Activated T-cell treated with anti-CD3 and anti-CD28 coated beads for 48 hours (primary cell): ENCODE data around the gene CHRM1.

Source experiments
- DNase-seq: peaks from one replicate; pipeline ENCODE4 v3.0.0-alpha.2; 2020; ENCODE audit warnings: low read depth

Gene CHRM1

GRCh38 chr11:62925745-62926679 lies 4.8 kb upstream of the CHRM1 start:
- DNase-seq, result no peak

- no peak for DNase-seq
Observed at GRCh38 chr11:62925308-62925707, 4.1 kb upstream of the CHRM1 start.

GRCh38 chr11:62923601-62924411 lies 2.6 kb upstream of the CHRM1 start:
- DNase-seq, result no peak

- DNase-seq, result peak; percentile 44
Observed at GRCh38 chr11:62922653-62923431, 1.7 kb upstream of the CHRM1 start.

GRCh38 chr11:62922189-62922589 lies 1.0 kb upstream of the CHRM1 start:
- DNase-seq, result no peak

- no peak for DNase-seq
Observed at GRCh38 chr11:62921573-62922188, 518 bp upstream of the CHRM1 start.

- no peak for DNase-seq
Observed at GRCh38 chr11:62919898-62920640, 1.1 kb downstream of the CHRM1 start.

GRCh38 chr11:62919476-62919875 lies 1.7 kb downstream of the CHRM1 start:
- no peak for DNase-seq

- DNase-seq, result no peak
Observed at GRCh38 chr11:62918531-62918930, 2.6 kb downstream of the CHRM1 start.

- no peak for DNase-seq
Observed at GRCh38 chr11:62917906-62918502, 3.2 kb downstream of the CHRM1 start.

GRCh38 chr11:62914416-62914815 lies 6.7 kb downstream of the CHRM1 start:
- DNase-seq, result no peak

- no peak for DNase-seq
Observed at GRCh38 chr11:62912268-62912667, 8.9 kb downstream of the CHRM1 start.

GRCh38 chr11:62911137-62912130 lies 9.7 kb downstream of the CHRM1 start:
- DNase-seq, result no peak

- no peak for DNase-seq
Observed at GRCh38 chr11:62910141-62910882, 10.9 kb downstream of the CHRM1 start.

- no peak for DNase-seq
Observed at GRCh38 chr11:62909107-62909894, 11.9 kb downstream of the CHRM1 start.

- no peak for DNase-seq
Observed at GRCh38 chr11:62908468-62909072, 12.6 kb downstream of the CHRM1 start.

- peak; percentile 63 for DNase-seq
Observed at GRCh38 chr11:62905927-62906531, 15.1 kb downstream of the CHRM1 start.
